SU-DHL-6 (cell line): ENCODE data around the gene SCARB1.

Experiments used
- H2AFZ ChIP-seq: fragments of 200-600 bp; sonication (generic); 2 replicates; pipeline ENCODE4 v1.6.1; 2014; ENCODE audit warnings: low read depth, mild to moderate bottlenecking, moderate library complexity, mixed read lengths, antibody characterized with exemption, low read length; ENCODE audit not compliant: severe bottlenecking
- H3F3A ChIP-seq: fragments of 200-600 bp; shearing (Covaris generic); 2 replicates; pipeline ENCODE4 v1.6.0; 2016; ENCODE audit warnings: antibody characterized with exemption, mild to moderate bottlenecking; ENCODE audit not compliant: insufficient read depth
- H3K27ac ChIP-seq: fragments of 200-600 bp; sonication (generic); 2 replicates; pipeline ENCODE4 v1.5.1; 2016; ENCODE audit warnings: low read depth, mild to moderate bottlenecking, low read length, moderate library complexity, mixed read lengths
- H3K27me3 ChIP-seq: fragments of 200-600 bp; sonication (generic), shearing (Covaris generic); 2 replicates; pipeline ENCODE4 v1.6.0; 2014; ENCODE audit warnings: mild to moderate bottlenecking, low read length
- H3K36me3 ChIP-seq: fragments of 200-600 bp; sonication (generic); 2 replicates; pipeline ENCODE4 v1.6.1; 2014; ENCODE audit warnings: mild to moderate bottlenecking, low read length, mixed read lengths
- H3K4me2 ChIP-seq: fragments of 300-600, 200-600 bp; shearing (Covaris generic), sonication (generic); 2 replicates; pipeline ENCODE4 v1.6.0; 2014; ENCODE audit warnings: low read length, low read depth, mild to moderate bottlenecking; ENCODE audit not compliant: poor library complexity, severe bottlenecking
- H3K4me3 ChIP-seq: fragments of 200-600 bp; sonication (generic); 2 replicates; pipeline ENCODE4 v1.5.1; 2014; ENCODE audit warnings: antibody characterized with exemption, low read length, mild to moderate bottlenecking, mixed read lengths; ENCODE audit not compliant: insufficient read depth, poor library complexity, severe bottlenecking
- H3K79me2 ChIP-seq: fragments of 200-600 bp; sonication (generic); 2 replicates; pipeline ENCODE4 v1.6.1; 2014; ENCODE audit warnings: mild to moderate bottlenecking, low read length, moderate library complexity; ENCODE audit not compliant: insufficient read depth
- H3K9ac ChIP-seq: fragments of 200-600 bp; sonication (generic); 2 replicates; pipeline ENCODE4 v1.7.0; 2014; ENCODE audit warnings: mild to moderate bottlenecking, low read length
- H3K9me2 ChIP-seq: fragments of 200-600 bp; sonication (generic); replicated peaks from 2 replicates; pipeline ENCODE4 v1.6.1; 2014; ENCODE audit warnings: low read length; ENCODE audit not compliant: insufficient read depth
- H3K9me3 ChIP-seq: fragments of 200-600 bp; sonication (generic); 2 replicates; pipeline ENCODE4 v1.6.1; 2014; ENCODE audit warnings: low read length, mixed read lengths; ENCODE audit not compliant: insufficient read depth
- H4K20me1 ChIP-seq: fragments of 200-600 bp; sonication (generic); 2 replicates; pipeline ENCODE4 v1.6.1; 2014; ENCODE audit warnings: low read depth, mild to moderate bottlenecking, antibody characterized with exemption, low read length, moderate library complexity, mixed read lengths
- CTCF ChIP-seq: fragments of 200-600 bp; sonication (generic); IDR thresholded peaks from one replicate; pipeline ENCODE4 v1.5.1; 2017; ENCODE audit warnings: antibody characterized with exemption, mild to moderate bottlenecking, low read length, moderate library complexity; ENCODE audit not compliant: insufficient read depth, poor library complexity, severe bottlenecking
- EZH2phosphoT487 ChIP-seq: fragments of 200-600 bp; sonication (generic), shearing (Covaris generic); conservative IDR thresholded peaks from 2 replicates; pipeline ENCODE4 v1.6.1; 2018; ENCODE audit warnings: mild to moderate bottlenecking, antibody characterized with exemption, low read length, moderate library complexity, mixed read lengths

Gene SCARB1

GRCh38 chr12:124754949-124755800 is 108.5 kb downstream of the SCARB1 start:
- Histone ChIP-seq H3F3A (no peaks in the 10 kb centered on the region), H3K9ac (no peak overlapping the region), H3K79me2 (no peaks in the 10 kb centered on the region), H2AFZ (no peak overlapping the region), H3K9me2 (no peaks in the 10 kb centered on the region), H4K20me1 (no peaks in the 10 kb centered on the region), H3K27me3 (no peaks in the 10 kb centered on the region), H3K36me3 (no peaks in the 10 kb centered on the region), H3K4me3 (no peak overlapping the region), H3K27ac (no peak overlapping the region), H3K4me2 (no peak overlapping the region), H3K9me3 (no peaks in the 10 kb centered on the region)
- TF ChIP-seq EZH2phosphoT487 (no peak), CTCF (no peak)

- TF ChIP-seq EZH2phosphoT487 (no peak), CTCF (no peak)
- Histone ChIP-seq H3K27ac (no peak overlapping the region), H3K9me2 (no peaks in the 10 kb centered on the region), H4K20me1 (no peaks in the 10 kb centered on the region), H3K9ac (no peak overlapping the region), H3K9me3 (no peaks in the 10 kb centered on the region), H3K4me2 (no peak overlapping the region), H3K27me3 (no peaks in the 10 kb centered on the region), H2AFZ (no peak overlapping the region), H3K36me3 (no peaks in the 10 kb centered on the region), H3K4me3 (no peak overlapping the region), H3K79me2 (no peaks in the 10 kb centered on the region), H3F3A (no peaks in the 10 kb centered on the region)
Observed at GRCh38 chr12:124754491-124754890, 109.2 kb downstream of the SCARB1 start.

GRCh38 chr12:124753993-124754392 is 109.7 kb downstream of the SCARB1 start:
- H3K9me3 ChIP-seq = no peaks in the 10 kb centered on the region
- H3K27ac ChIP-seq = no peak overlapping the region
- no peaks in the 10 kb centered on the region for H3F3A ChIP-seq
- H3K9ac ChIP-seq = no peak overlapping the region
- no peaks in the 10 kb centered on the region for H3K79me2 ChIP-seq
- no peaks in the 10 kb centered on the region for H4K20me1 ChIP-seq
- TF ChIP-seq CTCF (no peak), EZH2phosphoT487 (no peak)
- no peaks in the 10 kb centered on the region for H3K27me3 ChIP-seq
- no peak overlapping the region for H3K4me3 ChIP-seq
- H3K36me3 ChIP-seq = no peaks in the 10 kb centered on the region
- H3K9me2 ChIP-seq = no peaks in the 10 kb centered on the region
- H3K4me2 ChIP-seq = no peak overlapping the region
- H2AFZ ChIP-seq = no peak overlapping the region
